GM20000 (cell line): ENCODE data around the gene ATOSA.

Source experiments
- DNase-seq: peaks from one replicate; pipeline ENCODE4 v3.0.0; 2012; ENCODE audit warnings: low spot score
- CTCF ChIP-seq: IDR thresholded peaks from 2 replicates; pipeline ENCODE4 v1.5.1; 2012; ENCODE audit warnings: mild to moderate bottlenecking, control low read depth; ENCODE audit errors: extremely low read depth, missing control alignments

The ATOSA gene

GRCh38 chr15:52642386-52643361 is 36.5 kb downstream of the ATOSA start:
- no peak for DNase-seq
- TF ChIP-seq CTCF: no peak

- no peak for TF ChIP-seq CTCF
- no peak for DNase-seq
Observed at GRCh38 chr15:52636459-52636858, 42.7 kb downstream of the ATOSA start.

GRCh38 chr15:52635908-52636307 is 43.3 kb downstream of the ATOSA start:
- no peak for DNase-seq
- no peak for TF ChIP-seq CTCF
